Dendritic cell treated with granulocyte-macrophage colony-stimulating factor and Interleukin-4, amounts not matched to agents 40 ng/mL and 50 ng/mL, for 4 days (primary cell): ENCODE measurements around the gene KLHDC4.
"Not testable (repeated sequence)": the region's sequence is repeated elsewhere in the genome, so short reads cannot be mapped to it uniquely, and the experiment has no call there.

Experiments used
- H3K27ac Mint-ChIP-seq: one replicate; pipeline ENCODE4 v1.8.0; 2022; ENCODE audit warnings: mild to moderate bottlenecking, mixed read lengths
- H3K27me3 Mint-ChIP-seq: one replicate; pipeline ENCODE4 v1.8.0; 2022; ENCODE audit warnings: mild to moderate bottlenecking, mixed read lengths
- H3K36me3 Mint-ChIP-seq: one replicate; pipeline ENCODE4 v1.8.0; 2022; ENCODE audit warnings: low read depth, mixed read lengths
- H3K4me1 Mint-ChIP-seq: one replicate; pipeline ENCODE4 v1.8.0; 2022; ENCODE audit warnings: low read depth, mixed read lengths
- H3K4me3 Mint-ChIP-seq: one replicate; pipeline ENCODE4 v1.8.0; 2022; ENCODE audit warnings: mild to moderate bottlenecking, moderate library complexity, mixed read lengths
- H3K9me3 Mint-ChIP-seq: one replicate; pipeline ENCODE4 v1.8.0; 2022; ENCODE audit warnings: mixed read lengths
- intact Hi-C: fragments of 100-400 bp; cut with micrococcal nuclease; formaldehyde crosslinking; loops from one replicate; pipeline ENCODE4 v1.15.0; 2022

The KLHDC4 gene

DNA sequence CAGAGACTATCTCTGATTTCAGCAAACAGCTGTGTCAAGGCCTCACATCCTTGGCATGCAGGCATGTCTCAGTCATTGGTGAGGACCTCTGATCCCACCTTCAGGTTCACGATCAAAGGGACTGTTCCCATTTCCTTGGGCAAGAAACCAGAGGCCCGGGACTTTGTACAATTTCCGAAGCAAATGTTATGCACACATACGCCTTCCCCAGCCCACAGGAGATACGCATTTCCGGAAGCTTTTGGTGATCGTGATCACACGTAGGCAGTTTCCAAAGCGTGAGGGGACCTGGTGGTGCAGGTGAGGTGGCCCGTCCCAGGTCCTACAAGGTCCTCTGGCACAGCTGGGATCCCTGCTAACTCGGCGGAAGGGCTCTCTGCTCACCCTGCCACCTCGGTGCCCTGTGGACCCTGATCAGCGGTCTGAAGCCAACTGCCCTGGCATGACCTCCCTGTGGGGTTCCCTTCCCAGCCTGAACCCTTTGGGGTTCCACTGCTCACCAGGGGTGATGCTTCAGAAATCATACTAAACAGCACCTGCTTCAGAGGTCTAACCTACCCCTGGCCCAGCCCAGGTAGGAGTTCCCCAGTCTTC, 28.8 kb upstream of the KLHDC4 start:
- Mint-ChIP-seq H3K27ac (no peak overlapping the region), H3K4me3 (no peak overlapping the region), H3K9me3 (no peaks in the 10 kb centered on the region), H3K4me1 (peaks cover 13% of the 10 kb centered on the region), H3K36me3 (no peaks in the 10 kb centered on the region), H3K27me3 (peaks cover 10% of the 10 kb centered on the region)
- intact Hi-C loops = no loop called here

DNA sequence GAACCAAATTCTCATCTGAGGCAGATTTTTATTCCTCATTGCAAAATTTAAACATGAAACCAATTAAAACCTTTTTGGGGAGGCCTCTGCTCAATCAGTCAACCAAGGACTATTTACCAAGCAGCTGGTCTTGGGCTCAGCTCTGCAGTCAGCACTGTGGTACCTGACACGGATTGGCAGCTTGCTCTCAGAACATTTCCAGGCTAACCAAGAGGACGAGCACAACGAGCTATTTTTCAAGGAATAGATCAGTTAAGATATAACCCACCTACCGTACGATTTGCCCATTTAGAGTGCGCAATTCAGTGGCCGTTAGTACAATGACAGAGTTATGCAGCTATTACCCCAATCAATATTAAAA, 26.4 kb upstream of the KLHDC4 start:
- peaks cover 12% of the 10 kb centered on the region for H3K27me3 Mint-ChIP-seq
- intact Hi-C loops = no loop called here
- no peak overlapping the region for H3K27ac Mint-ChIP-seq
- H3K4me1 Mint-ChIP-seq = peaks cover 15% of the 10 kb centered on the region
- H3K36me3 Mint-ChIP-seq = no peaks in the 10 kb centered on the region
- H3K4me3 Mint-ChIP-seq = no peak overlapping the region
- H3K9me3 Mint-ChIP-seq = no peaks in the 10 kb centered on the region

DNA sequence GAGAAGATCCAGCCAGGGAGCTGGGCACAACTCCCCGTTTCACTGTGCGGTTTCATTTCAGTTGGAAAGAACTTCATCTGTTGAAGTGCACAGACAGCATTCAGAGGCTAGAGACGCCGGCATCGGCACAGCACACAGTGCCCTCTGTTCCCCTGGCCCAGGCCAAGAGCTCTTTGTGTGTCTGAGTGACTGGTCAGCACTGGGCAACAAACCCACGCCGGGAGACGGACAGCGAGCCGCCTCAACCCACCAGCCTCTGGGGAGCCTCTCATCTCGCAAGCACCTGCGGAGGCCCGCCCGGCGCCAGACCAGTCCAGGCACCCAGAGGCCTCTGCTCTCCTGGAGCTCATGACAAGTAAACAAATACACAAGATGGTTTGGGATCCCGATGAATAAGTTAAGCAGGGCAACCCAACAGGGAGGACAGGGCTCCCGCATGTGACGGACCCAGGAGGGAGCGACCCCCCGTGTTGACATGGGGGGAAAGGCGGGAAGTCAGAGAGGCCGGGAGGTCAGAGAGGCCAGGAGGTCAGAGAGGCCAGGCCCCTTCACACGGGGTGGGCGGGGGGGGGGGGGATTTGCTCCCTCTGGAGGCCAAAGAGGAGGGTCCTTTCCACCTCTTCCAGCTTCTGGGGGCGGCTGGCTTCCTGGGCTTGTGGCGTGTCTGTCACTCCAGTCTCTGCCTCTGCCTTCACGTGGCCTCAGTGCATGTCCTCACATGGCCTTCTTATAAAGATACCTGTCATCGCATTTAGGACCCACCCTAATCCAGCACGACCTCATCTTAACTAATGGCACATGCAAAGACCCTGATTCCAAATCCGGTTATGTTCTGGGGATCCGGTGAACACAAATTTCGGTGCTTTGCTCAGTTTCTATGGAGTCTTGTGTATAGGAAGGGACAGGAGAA, 25.8 kb upstream of the KLHDC4 start:
- Mint-ChIP-seq H3K27me3 (peaks cover 12% of the 10 kb centered on the region), H3K9me3 (no peaks in the 10 kb centered on the region), H3K36me3 (no peaks in the 10 kb centered on the region), H3K4me3 (no peak overlapping the region), H3K27ac (no peak overlapping the region), H3K4me1 (peaks cover 15% of the 10 kb centered on the region)
- intact Hi-C loops = no loop called here

DNA sequence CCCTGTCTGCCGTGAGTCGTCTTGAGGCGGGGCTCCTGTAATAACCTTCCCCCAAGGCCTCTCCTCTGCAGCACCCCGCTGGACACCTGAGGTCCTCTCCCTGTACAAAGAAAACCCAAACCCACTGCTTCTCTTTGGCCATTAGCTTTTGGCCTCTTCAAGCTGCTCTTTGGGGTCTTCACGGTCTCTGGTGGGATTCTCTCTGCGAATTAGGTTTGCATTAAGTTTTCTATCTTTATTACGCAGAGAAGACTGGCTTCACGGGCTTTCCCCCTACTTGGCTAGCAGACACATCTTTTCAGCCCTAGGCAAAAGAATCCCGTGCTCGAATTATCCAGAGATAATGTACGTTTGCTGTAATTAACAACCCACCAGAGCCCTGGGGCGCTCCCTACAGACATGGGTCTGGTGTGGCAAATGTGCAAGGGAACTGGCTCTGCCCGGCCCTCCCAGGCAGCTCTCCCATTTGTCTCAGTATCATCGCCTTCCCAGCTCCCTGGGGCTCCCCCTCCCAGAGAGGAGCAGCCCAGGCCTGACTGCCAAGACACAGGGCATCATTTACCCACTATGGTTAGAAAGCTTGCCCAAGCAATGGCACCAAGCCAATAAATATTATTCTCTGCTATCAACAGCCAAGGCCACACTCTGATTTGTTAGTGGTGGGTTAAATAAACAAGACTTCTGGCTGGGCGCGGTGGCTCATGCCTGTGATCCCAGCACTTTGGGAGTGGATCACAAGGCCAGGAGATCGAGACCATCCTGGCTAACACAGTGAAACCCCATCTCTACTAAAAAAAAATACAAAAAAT, 24.7 kb upstream of the KLHDC4 start:
- Mint-ChIP-seq H3K27me3 (peaks cover 14% of the 10 kb centered on the region), H3K36me3 (no peaks in the 10 kb centered on the region), H3K27ac (no peak overlapping the region), H3K9me3 (no peaks in the 10 kb centered on the region), H3K4me3 (no peak overlapping the region), H3K4me1 (peaks cover 15% of the 10 kb centered on the region)
- intact Hi-C loops = no loop called here

DNA sequence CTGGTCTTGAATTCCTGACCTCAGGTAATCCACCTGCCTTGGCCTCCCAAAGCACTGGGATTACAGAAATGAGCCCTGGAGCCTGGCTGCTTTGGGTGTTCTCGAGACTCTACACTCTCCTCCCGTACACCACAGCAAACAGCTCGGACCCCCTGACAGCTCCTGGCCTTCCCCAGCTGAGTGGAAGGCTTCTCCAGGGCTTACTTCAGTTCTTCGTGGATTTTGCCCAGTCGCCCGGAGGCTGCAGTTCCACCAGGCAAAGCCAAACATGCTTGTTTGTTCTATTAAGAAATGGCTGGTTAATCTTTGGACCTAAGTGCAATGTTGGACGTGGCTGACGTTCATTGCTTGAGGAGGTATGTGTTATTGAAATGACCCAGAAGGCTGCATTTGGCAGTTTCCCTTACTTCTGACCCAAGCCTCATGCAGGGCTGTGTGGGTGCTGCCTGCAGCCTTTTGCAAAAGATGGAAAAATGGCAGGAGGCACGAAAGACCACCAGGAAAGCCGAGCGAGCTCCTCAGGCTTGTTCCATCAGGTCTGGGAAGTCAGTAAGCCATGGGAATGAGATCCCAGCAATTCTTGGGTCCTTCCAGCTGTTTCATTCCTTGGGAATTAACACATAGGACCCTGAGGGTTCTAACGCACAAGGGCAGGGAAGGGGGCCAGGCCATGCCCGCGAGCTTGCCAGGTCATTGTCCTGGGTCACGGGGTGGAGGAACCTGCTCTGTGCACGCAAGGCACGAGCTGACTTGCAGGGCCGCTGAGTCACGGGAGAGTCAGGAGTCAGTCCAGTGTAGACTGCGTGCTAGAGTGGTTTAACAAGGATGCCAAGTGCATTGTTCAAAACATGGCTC, 23.9 kb upstream of the KLHDC4 start:
- H3K36me3 Mint-ChIP-seq = no peaks in the 10 kb centered on the region
- no peak overlapping the region for H3K4me3 Mint-ChIP-seq
- H3K27me3 Mint-ChIP-seq = peaks cover 19% of the 10 kb centered on the region
- H3K4me1 Mint-ChIP-seq = peaks cover 15% of the 10 kb centered on the region
- intact Hi-C loops = no loop called here
- H3K9me3 Mint-ChIP-seq = no peaks in the 10 kb centered on the region
- H3K27ac Mint-ChIP-seq = no peak overlapping the region

DNA sequence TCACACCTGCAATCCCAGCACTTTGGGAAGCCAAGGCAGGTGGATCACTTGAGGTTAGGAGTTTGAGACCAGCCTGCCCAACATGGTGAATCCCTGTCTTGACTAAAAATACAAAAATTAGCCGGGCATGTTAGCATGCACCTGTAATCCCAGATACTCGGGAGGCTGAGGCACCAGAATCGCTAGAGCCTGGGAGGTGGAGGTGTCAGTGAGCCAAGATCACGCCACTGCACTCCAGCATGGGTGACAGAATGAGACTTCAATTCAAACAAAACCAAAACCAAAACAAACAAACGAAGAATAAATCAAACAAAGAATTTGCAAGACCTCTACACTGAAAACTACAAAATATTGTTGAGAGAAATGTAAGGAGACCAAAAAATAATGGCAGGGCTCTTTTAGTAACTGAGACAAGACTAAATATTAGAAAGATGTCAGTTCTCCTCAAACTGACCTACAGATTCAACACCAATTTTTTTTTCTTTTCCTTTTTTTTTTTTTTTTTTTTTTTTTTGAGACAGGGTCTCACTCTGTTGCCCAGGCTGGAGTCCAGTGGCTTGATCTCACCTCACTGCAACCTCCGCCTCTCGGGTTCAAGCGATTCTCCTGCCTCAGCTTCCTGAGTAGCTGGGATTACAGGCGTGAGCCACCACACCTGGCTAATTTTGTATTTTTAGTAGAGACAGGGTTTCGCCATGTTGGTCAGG, 23.1 kb upstream of the KLHDC4 start:
- intact Hi-C loops, H3K27ac Mint-ChIP-seq, H3K36me3 Mint-ChIP-seq, H3K9me3 Mint-ChIP-seq, H3K4me3 Mint-ChIP-seq: not testable (repeated sequence)
- Mint-ChIP-seq H3K4me1 (peaks cover 12% of the 10 kb centered on the region), H3K27me3 (peaks cover 17% of the 10 kb centered on the region)

DNA sequence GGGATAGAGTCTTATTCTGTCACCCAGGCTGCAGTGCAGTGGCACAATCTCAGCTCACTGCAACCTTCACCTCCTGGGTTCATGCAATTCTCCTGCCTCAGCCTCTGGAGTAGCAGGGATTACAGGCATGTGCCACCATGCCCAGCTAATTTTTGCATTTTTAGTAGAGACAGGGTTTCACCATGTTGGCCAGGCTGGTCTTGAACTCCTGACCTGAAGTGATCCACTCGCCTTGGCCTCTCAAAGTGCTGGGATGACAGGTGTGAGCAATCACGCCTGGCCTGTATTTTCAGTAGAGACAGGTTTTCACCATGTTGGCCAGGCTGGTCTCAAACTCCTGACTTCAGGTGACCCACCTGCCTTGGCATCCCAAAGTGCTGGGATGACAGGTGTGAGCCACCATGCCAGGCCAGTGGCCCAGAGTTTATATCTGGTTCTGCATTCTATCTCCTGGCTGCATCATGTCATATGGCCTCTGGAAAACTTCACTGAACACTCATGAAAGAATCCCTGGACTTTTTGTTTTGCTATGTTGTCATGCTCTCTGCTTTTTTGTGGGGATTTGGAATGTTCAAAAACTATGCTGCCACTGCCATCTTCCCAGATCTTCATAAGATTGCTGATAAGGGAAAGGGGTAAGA, 21.8 kb upstream of the KLHDC4 start:
- H3K27me3 Mint-ChIP-seq = peaks cover 21% of the 10 kb centered on the region
- H3K9me3 Mint-ChIP-seq, H3K36me3 Mint-ChIP-seq, H3K4me3 Mint-ChIP-seq, intact Hi-C loops, H3K27ac Mint-ChIP-seq: not testable (repeated sequence)
- H3K4me1 Mint-ChIP-seq = peaks cover 12% of the 10 kb centered on the region

DNA sequence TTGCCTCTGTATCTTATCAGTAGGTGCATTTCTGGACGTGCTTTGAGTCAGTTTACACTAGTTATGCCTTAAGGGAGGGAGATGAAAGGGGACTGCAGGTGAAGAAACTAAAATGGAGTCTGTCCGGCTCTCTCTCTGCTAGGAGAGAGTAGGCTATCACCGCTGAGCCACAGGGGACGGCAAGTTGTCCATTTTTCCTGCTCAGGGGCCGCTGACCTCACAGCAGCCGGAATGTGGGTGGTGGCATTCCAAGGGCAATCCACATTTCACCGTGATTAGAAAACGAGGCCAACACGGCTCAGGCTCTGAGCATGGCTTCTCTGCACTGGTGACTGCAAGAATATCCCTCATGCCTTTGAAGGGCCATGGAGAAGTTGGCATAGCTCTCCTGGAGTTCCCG, 19.0 kb upstream of the KLHDC4 start:
- Mint-ChIP-seq H3K4me3 (no peak overlapping the region), H3K4me1 (peaks cover 31% of the 10 kb centered on the region), H3K9me3 (no peaks in the 10 kb centered on the region), H3K36me3 (no peaks in the 10 kb centered on the region), H3K27me3 (peaks cover 20% of the 10 kb centered on the region), H3K27ac (no peak overlapping the region)
- intact Hi-C loops = no loop called here

DNA sequence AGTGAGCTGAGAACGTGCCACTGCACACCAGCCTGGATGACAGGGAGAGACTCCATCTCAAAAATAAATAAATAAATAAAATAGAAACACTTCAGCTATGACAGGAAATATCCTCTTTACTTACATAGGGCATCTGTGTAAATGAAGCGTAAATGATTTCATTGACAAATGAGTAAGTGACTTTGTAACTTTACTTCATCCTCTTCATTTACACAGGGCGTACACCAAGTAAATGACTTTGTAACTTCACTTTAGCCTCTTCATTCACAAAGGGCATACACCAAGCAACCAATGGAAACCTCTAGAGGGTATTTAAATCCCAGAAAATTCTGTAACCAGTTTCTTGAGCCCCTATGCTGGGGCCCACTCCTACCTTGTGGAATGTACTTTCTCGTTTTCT, 16.2 kb upstream of the KLHDC4 start:
- Mint-ChIP-seq H3K36me3 (no peaks in the 10 kb centered on the region), H3K9me3 (no peaks in the 10 kb centered on the region), H3K27me3 (peaks cover 19% of the 10 kb centered on the region), H3K4me3 (no peak overlapping the region), H3K27ac (no peak overlapping the region), H3K4me1 (peaks cover 48% of the 10 kb centered on the region)
- intact Hi-C loops = no loop called here

DNA sequence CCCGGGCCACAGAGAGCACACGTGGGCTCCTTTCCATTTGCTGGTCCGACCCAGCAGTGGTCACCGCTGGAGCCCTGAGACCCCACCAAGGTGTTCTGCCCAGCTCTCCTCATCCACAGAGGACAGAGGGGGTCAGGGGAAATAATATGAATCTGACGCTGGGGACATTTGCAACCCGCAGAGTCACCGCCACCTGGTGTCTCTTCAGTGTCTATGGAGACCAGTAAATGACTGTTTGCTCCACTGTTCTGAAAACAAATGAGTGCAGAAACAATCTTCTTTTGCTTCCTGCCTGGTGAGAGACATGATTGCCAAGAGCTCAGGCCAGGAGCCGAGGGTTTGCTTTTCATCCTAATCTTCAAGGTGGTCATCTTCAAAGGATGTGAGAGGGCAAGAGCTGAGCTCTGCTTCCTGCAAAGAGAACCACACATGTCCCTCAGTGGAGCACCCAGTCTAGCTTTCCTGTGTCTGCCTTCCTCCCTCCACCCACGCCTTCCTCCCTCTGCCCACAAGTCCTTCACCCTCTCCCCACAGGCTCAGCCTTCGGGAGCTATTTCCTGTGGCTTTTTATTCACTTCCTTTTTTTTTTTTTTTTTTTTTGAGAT, 14.7 kb upstream of the KLHDC4 start:
- no peaks in the 10 kb centered on the region for H3K9me3 Mint-ChIP-seq
- no peaks in the 10 kb centered on the region for H3K36me3 Mint-ChIP-seq
- intact Hi-C loops = no loop called here
- H3K4me1 Mint-ChIP-seq = peaks cover 48% of the 10 kb centered on the region
- peak overlapping the region; percentile 68 for H3K27ac Mint-ChIP-seq
- H3K4me3 Mint-ChIP-seq = peak overlapping the region; percentile 13
- H3K27me3 Mint-ChIP-seq = peaks cover 19% of the 10 kb centered on the region

DNA sequence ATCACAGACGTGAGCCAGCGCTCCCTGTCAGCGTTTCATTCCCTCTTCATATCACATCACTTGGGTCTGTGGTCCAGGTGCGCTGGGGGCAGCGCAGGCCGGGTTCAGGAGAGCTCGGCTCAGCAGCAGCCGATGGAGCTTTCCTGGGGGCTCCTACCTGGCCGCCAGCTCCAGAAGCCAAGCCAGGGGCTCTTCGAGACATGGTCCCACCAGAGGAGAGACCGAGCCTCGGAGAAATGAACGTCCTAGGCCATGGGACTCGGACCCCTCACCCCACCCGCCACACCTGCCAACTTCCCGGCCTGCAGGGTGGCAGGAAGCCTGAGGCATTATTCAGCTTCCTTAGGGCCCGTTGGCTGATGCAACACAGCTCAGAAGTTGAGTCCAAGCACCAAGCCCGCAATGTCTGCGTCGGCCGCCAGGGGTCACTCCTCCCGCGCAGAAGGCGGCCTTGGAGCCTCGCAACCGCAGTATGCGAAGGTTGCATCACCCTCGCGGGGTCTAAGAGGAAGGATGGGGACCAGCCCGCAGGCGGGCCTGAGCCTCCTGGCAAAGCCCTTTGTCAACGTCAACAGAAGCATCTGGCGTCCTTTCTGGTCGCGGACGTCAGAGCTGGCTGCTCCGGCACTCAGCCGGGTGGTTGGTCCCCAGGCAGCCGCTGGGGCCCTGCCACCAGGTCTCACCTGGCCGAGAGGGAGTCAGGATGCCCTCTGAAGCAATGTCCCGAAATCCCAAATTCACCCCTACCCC, 13.2 kb upstream of the KLHDC4 start:
- peaks cover 48% of the 10 kb centered on the region for H3K4me1 Mint-ChIP-seq
- peaks cover 9% of the 10 kb centered on the region for H3K27me3 Mint-ChIP-seq
- peak overlapping the region; percentile 34 for H3K4me3 Mint-ChIP-seq
- H3K36me3 Mint-ChIP-seq = no peaks in the 10 kb centered on the region
- intact Hi-C loops = loop anchor here (1.0 to 5.0 kb wide), 4 partner anchors 73 to 226 kb away; no protein-coding TSS in a partner anchor
- peak overlapping the region; percentile 74 for H3K27ac Mint-ChIP-seq
- no peaks in the 10 kb centered on the region for H3K9me3 Mint-ChIP-seq

DNA sequence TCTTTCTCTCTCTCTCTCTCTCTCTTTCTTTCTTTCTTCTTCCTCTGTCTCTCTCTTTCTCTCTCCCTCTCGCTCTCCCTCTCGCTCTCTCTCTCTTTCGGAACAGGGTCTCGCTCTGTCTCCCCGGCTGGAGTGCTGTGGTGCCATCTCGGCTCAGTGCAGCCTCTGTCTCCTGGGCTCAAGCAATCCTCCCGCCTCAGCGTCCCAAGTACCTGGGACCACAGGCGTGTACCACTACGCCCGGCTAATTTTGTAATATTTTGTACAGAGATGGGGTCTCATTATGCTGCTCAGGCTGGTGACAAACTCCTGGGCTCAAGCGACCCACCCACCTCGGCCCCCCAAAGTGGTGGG, 12.7 kb upstream of the KLHDC4 start:
- Mint-ChIP-seq H3K27me3 (peaks cover 7% of the 10 kb centered on the region), H3K36me3 (no peaks in the 10 kb centered on the region), H3K4me1 (peaks cover 48% of the 10 kb centered on the region), H3K9me3 (no peaks in the 10 kb centered on the region), H3K27ac (peak overlapping the region; percentile 74), H3K4me3 (no peak overlapping the region)
- intact Hi-C loops = loop anchor here (2.0 to 5.0 kb wide), 2 partner anchors 74 to 226 kb away; no protein-coding TSS in a partner anchor
